ENCODE measurements around the gene BRDT. TPM values are rescaled to one million over a fixed set of nuclear protein-coding genes. Genes with fewer than 3 reads are reported as not detected.

The BRDT gene
- total and polyA plus RNA-seq, 2 of the 8 experiments (the other 6 are each of a cell fraction or from before 2014, with no cell fraction given), result 0.08 TPM; not detected in 1

DNA sequence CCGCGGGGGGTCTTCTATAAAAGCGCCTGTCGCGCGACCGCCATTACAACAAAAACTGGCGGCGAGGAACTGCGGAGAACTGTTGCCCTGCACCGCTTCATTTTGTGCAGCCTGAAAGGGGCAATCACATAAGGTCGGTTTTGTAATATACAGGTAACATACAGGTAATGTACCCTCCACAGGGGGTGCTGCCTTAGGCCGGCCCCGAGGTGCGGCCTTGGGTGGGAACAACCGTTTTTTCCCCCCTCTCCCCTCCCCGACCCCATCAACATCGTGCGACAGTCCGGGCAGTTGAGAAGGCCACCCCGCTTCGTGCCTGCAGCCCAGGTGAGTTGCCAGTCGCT lies at the start of gene BRDT (continued):
- TF ChIP-seq RAD21 (IDR thresholded peaks at IDR 0.05 in 1 of 2, conservative IDR thresholded peaks at IDR 0.05 in 1 of 2; ENCODE audit: low read depth in 2 of 2, low read length in 2 of 2), result no peak
